Activated CD4-positive, alpha-beta T cell treated with anti-CD3 and anti-CD28 coated beads, Interleukin-2, Interleukin-4, amounts not matched to agents 100 ng/mL and 50 ng/mL, durations not matched to agents 16 hours and 8 hours (primary cell): ENCODE results near the gene MYH7.
"Not testable (repeated sequence)": the region's sequence is repeated elsewhere in the genome, so short reads cannot be mapped to it uniquely, and the experiment has no call there.

Source experiments
- DNase-seq: peaks from one replicate; pipeline ENCODE4 v3.0.0-alpha.2; 2020; ENCODE audit warnings: low spot score

Gene MYH7

GRCh38 chr14:23406725-23407355 lies 28.6 kb downstream of the MYH7 start:
- no peak for DNase-seq

GRCh38 chr14:23406244-23406643 lies 29.2 kb downstream of the MYH7 start:
- DNase-seq = no peak

GRCh38 chr14:23405516-23406025 lies 29.9 kb downstream of the MYH7 start:
- no peak for DNase-seq

- no peak for DNase-seq
These were observed 30.4 kb downstream of the MYH7 start for GRCh38 chr14:23405096-23405495.

- no peak for DNase-seq
These were observed 31.0 kb downstream of the MYH7 start for GRCh38 chr14:23404331-23404900.

- DNase-seq = no peak
These were observed 31.6 kb downstream of the MYH7 start for GRCh38 chr14:23403908-23404307.

- no peak for DNase-seq
These were observed 32.4 kb downstream of the MYH7 start for GRCh38 chr14:23403139-23403438.

- no peak for DNase-seq
These were observed 32.9 kb downstream of the MYH7 start for GRCh38 chr14:23402296-23403138.

GRCh38 chr14:23401291-23401690 lies 34.2 kb downstream of the MYH7 start:
- DNase-seq = no peak

- DNase-seq = not testable (repeated sequence)
These were observed 34.8 kb downstream of the MYH7 start for GRCh38 chr14:23400496-23401149.

GRCh38 chr14:23399591-23399990 lies 35.9 kb downstream of the MYH7 start:
- no peak for DNase-seq

GRCh38 chr14:23399136-23399535 lies 36.3 kb downstream of the MYH7 start:
- no peak for DNase-seq

GRCh38 chr14:23398348-23398747 lies 37.1 kb downstream of the MYH7 start:
- no peak for DNase-seq

GRCh38 chr14:23396781-23397407 lies 38.6 kb downstream of the MYH7 start:
- DNase-seq = no peak

- DNase-seq = no peak
These were observed 39.3 kb downstream of the MYH7 start for GRCh38 chr14:23396126-23396525.

- DNase-seq = no peak
These were observed 42.8 kb downstream of the MYH7 start for GRCh38 chr14:23392613-23393012.

- not testable (repeated sequence) for DNase-seq
These were observed 45.6 kb downstream of the MYH7 start for GRCh38 chr14:23389871-23390270.

- DNase-seq = no peak
These were observed 46.1 kb downstream of the MYH7 start for GRCh38 chr14:23389396-23389795.

- no peak for DNase-seq
These were observed 46.5 kb downstream of the MYH7 start for GRCh38 chr14:23388996-23389395.

- no peak for DNase-seq
These were observed 47.3 kb downstream of the MYH7 start for GRCh38 chr14:23387916-23388882.

- no peak for DNase-seq
These were observed 48.5 kb downstream of the MYH7 start for GRCh38 chr14:23386999-23387398.
